Ureter (tissue), 1 donor: ENCODE measurements around the gene TTC9C. TPM values are rescaled to one million over a fixed set of nuclear protein-coding genes. Genes with fewer than 3 reads are reported as not detected.
"Not testable (repeated sequence)": the region's sequence is repeated elsewhere in the genome, so short reads cannot be mapped to it uniquely, and the experiment has no call there.

Experiments used
- DNase-seq: peaks from one replicate; pipeline ENCODE4 v3.0.0-alpha.2; 2020; ENCODE audit warnings: low spot score
- total RNA-seq: library from RNA; stranded (reverse); gene quantifications from one replicate; pipeline ENCODE4 v1.2.4, GENCODE V29; 2023
- donor health status: DM: yes; HTN: yes; CAD: no.

The TTC9C gene
- total RNA-seq, 1 donor from 2014 or later: 36.7 TPM

DNA sequence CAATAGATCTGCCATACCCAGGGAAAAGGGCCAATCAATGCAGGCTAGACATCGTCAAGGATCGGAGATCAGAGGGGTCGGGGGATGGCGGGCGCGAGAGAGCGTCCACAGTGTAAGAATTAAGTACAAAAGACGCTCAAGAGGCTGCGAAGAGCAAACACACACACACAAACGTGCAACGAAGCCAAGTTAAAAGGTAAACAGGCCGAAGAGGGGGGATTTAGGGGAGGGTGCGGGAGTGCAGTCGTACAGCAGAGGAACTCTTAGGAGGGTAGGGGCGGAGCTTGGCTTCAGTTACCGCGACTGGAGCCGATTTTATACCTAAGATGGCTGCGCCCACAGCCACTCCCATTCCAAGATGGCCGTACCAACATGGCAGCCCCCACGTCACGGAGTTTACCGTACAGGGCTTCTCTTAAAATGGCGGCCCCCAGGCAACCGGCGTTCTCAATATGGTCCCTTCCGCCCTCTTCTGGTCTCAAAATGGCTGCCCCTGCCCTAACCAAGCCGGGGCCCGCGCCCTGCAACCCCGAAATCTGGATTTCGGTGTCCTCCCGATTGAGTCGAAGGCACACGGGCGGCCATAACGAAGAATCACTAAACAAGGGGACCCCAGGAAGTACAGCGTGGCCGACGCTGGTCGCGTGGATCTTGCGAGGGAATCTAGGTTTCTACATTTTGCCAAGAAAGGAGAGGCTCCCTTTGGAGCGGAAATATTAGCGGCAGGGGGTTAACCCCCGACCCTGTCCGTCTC is 18.9 kb upstream of the TTC9C start:
- peak; percentile 99 for DNase-seq

DNA sequence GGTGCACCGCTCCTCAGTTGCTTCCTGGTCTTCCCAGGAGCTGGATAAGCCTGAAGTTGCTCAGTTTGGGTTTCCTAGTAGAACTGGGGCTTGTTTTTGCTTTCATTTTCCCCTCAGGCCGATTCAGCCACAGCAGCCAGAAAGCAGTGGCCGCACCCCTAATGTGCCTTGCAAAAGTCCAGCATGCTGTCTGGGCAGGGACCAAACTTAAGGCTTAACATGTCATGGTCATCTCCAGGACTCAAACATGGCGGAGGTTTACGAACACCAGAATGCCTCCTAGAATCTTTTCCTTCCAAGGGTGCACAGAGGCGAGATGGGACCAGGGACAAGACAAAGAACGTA is 18.3 kb upstream of the TTC9C start:
- DNase-seq: no peak

DNA sequence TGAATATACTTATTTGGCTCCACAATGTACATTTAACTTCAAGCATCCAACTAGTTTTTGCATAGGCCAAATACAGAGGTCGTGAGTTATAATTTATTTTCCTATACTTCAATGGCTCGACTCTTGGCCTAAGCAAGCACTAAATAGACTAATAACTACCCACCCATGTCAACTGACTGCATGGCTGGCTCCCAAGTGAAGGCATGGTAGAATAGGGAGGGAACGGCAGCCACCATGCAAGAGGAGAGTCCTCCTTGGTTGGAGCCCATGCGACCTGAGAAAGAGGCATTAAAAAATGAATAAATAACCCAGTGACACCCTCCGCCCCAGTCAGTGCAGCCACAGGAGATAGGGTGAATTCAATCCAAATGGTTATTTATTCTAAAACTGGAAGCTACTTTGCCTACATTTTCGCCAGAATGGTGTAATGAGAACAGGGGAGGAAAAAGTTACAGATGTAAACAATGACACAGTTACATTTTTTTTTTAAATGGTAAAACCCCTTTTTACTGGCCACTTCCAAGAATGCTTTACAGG is 15.9 kb upstream of the TTC9C start:
- DNase-seq: no peak

DNA sequence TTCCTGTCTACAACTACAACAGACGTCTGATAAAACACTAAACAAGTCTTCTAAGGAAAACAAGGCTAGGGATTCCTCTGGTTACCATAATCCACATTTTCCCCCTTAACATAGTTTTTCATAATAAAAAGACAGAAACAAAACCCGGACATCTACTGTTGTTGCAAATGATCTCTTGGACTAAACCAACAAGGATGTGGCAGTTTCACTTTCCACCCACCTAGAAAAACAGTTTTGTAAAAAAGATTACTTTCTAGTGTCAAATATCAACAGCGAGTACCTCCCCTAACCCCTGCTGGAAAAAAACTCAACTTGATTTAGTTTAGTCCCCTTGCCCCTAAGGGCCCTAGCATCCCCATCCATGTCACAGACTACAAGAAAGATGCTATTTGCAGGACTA is 15.4 kb upstream of the TTC9C start:
- DNase-seq: no peak

DNA sequence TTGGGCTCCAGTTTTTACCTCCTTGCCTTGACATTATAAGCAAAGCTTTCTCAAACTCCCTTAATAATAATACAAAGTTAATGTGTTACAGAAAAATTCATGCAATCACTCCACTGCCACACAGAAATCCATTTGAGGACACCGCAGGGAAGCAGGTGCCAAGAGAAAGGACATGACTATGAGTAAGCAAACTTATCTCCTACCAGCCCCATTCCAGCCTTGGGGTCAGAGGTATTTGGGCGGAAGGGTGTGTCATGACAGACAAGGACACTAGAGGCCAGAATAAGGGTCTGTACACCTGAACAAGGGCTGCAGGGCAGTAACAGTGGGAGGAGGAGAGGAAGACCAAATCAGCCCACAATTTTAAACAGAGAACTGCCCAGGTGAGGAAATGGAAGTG is 14.9 kb upstream of the TTC9C start:
- DNase-seq: no peak

DNA sequence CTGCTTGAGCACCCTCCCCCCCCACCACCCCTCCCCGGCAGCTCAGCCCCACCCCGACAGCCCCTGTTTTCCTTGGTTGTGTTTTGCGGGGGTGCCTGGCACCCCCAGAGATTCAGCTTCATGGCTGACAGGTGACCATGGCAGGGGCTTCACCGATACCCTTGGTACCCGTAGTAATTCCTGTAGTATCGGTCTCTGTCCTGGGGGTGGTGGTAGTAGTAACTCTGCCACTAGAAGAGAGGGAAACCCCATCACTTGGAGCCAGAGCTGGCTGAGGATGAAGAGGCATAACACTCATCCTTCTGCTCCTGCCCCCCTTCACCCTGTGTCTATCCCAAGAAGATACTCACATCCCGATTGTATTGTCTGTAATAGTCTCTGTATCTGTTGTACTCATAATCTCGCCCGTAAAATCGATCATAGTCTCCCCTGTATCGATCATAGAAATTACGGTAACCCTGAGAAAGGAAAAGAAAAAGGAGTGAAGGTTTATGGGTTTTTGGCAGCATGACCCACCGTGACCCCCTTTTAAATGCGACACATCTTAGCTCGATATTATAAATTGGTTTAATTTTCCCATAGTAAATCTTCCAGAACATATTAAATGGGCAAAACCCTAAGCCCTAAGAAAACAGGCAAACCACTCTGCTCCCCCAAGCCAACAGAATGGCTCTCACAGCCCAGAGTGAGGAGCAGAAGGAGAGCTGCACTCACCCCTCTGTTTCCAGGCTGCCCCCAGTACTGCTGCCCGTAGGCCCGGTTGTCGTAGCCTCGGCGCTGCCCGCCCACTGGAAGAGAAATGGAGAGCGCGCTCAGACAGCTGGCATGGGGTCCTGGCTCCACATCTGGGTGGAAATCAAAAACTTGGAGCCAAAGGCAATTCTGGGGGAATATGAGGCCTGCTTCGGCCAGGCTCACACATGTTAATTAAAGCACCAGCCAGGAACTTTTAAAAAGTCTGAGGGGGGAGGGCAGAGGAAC is 12.8 kb upstream of the TTC9C start:
- no peak for DNase-seq

DNA sequence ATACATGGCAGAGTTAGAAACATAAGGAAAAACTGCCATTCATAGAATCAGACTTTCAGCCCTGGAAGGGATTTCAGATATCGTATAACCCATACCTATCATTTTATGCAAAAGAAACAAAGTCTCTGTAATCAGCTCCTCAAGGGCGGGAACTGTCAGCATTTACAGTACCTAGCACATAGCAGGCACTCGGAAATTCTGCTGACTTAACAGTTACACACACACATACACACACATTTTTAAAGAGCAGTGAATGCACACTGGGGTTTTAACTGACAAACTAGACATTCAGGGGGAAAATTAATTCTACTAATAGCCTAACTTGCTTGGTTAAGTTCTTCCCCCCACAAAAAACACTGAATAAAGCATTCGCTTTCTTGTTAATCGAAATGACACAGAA is 12.1 kb upstream of the TTC9C start:
- no peak for DNase-seq

DNA sequence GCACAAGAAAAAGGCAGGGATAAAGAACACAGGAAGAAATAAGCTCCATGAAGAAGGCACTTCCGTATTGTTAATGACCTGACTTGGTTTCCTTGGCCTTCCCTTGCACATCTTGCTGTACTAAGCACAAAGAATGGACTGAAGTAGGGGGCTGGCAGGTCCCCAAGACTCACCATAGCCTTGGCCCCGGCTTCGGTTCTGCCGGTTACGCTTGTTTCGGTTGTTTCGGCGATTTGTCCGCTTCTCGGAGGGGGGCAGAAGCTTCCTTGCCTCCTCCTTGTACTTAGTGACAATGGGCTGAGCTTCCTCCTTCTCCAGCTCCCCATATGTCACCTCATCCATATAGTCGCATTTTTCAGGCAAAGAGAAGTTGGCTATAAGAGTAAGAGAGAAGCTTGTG is 11.5 kb upstream of the TTC9C start:
- DNase-seq: no peak

DNA sequence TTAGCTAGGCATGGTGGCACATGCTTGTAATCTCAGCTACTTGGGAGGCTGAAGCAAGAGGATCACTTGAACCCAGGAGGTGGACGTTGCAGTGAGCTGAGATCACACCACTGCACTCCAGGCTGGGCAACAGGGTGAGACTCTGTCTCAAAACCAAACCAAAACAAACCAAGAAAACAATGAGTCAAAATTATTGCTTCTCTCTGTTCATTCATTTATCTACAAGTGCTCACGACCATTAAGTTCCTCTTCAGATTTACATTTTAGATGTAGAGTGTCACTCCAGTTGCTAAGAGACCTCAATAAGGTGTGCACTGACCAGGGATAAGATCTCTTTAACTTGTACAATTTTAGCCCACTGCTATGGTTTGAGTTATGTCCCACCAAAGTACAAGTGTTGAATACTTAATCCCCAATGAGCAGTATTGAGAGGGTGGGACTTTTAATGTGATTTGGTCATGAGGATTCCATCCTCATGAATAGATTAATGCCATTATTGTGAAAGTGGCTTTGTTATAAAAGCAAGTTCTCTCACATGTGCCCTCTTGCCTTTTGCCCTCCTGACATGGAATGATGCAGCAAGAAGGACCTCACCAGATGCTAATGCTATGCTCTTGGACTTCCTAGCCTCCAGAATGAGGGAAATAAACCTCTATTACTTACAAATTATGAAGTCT is 8.8 kb upstream of the TTC9C start:
- DNase-seq: no peak

DNA sequence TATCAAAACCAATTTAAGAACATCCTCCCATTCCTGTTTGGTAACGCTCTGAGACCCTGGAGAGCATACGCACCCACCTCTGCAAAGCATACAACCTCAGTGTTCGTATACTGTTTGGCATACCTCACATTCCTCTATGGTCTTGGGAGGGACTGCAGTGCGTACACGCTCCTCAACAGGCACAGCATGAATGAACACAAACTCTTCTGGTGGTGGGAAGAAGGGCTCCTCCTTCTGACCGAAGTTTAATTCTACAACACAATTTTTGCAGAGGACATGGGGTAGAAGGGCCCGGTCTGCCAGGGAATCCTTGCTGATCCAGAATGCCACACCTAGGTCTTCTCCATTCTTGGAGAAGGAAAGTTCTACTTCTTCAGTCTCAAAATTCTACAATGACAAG is 6.3 kb upstream of the TTC9C start:
- DNase-seq: no peak

DNA sequence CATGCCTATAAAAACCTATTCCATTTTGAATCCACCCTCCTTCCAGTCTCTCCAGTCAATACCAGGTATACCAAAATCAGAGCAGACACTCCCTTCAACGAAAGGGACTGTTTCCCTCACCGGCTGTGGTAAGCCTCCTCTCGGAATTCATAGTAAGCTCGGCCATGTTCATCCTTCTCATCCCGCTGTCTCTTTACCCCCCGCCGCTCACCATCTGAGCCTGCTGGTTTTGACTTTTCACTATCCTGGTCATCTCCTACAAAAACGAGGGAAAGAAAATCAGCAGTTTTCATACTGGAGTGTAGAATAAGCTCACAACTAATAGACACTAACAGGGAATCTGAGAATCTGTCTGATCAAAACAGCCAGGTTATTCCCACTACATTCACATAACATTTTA is 4.1 kb upstream of the TTC9C start:
- DNase-seq: no peak

DNA sequence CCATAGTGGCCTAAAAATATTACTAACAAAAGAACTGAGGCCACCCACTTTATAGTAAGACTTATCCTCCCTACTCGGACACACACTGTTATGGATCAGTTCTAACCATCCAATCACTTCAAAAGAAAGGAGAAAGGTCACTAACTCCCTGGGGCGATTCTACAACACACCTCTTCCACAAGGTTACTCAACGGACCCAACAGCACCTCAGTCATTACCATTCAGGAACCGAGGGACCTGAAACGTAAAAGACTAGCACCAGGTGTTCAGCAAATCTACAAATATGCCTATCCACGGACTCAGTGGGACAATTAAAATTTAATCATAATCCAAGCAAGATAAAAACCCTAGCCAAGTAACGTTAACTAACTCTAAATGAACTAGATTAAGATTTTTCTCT is 2.6 kb upstream of the TTC9C start:
- no peak for DNase-seq

DNA sequence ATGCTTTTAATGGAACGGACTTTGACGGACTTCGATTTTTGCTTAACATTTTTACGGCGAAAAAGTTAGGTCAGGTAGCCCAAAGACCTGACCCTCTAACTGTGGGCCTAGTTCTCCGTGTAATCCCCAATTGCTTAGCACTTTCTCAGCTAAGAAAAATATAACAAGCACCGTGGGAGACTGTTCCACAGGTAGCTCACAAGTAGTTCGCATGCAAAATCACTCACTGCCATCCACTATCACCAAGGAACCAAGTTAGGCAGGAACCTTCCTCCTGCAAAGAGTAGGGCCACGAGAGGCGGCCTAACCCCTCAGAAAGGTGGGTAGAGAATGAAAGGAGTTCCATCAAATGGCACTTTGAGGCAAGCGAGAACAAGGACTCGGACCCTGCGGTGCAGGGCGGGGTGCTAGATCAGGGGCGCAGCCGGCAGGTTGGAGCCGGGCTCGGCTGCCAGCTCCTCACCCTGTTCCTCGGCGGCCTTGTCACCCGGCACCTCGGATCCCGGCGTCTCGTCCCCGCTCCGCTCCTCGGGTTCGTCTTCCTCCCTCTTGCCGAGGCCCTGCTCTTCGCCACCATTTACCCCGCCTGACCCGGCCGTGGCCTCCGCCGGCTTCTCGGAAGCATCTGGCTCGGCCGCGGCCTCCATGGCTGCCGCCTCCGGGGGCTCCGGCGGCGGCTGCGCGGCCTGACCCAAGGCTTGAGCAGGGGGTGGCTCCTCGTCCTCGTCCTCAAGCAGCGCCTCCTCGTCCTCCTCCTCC is 2.0 kb upstream of the TTC9C start:
- DNase-seq: peak; percentile 70

DNA sequence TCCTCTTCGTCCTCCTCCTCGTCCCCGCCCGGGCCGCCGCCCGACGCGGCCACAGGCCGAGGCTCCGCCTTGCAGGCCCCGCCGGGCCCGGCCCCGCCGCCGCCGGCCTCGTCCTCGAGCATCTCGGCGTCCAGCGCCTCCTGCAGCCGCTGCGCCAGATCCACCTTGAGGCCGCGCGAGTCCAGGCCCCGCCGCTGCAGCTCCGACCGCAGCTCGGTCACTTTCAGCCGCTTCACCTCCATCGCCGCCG is 1.4 kb upstream of the TTC9C start:
- no peak for DNase-seq

DNA sequence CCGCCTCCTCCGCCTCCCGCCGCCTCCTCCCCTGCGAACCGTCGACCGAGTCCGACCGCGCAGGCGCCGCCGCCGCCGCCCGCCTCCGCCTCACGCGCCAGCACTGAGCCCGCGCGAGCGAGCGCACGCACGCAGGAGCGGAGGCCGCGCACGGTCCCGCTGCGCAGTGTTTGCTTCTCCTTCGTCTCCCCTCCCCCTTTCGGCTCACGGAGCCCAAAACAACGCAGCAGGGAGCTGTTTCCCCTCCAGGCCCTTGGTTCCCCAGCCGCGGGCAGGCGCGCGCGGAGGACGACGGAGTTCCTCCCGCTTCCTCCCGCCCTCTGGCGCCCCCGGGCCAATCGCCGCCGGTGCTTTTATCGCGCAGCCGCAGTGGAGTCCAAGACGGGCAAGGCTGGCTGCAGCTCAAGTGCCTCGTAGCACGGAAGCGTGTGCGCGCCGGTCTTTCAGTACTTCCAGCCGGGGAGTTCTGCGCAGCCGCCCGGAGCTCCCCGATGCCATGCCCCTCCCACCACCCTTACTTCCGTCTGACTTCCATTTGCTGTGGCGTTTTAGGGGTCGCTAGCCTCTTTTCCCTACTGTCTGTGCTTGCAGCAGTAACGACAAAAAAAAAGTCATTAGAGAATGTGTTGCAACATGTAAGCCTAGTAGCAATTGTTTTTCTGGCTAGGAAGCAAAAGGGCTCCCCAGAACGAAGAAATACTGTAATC is 968 bp upstream of the TTC9C start, which contains the start of gene HNRNPUL2:
Gene HNRNPUL2 (minus strand): TSS at position 293 of the 707 bp plus-strand sequence. CDS start 301 bp downstream, outside the sequence.
- DNase-seq: peak; percentile 98

DNA sequence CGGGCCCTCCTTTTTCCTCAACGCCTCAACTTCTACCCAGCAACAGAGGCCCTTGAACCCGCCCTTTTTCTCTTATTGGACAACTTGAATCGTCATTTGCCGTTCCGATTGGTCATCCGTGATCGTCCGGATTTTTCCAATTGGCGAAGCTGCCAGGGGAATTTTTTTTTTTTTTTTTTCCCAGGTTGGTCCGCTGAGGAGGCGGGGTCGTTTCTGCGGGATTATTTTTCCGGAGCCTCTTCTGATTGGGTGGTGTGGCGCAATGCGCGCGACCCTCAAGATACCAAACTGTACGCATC is 465 bp upstream of the TTC9C start:
- DNase-seq: peak; percentile 93

DNA sequence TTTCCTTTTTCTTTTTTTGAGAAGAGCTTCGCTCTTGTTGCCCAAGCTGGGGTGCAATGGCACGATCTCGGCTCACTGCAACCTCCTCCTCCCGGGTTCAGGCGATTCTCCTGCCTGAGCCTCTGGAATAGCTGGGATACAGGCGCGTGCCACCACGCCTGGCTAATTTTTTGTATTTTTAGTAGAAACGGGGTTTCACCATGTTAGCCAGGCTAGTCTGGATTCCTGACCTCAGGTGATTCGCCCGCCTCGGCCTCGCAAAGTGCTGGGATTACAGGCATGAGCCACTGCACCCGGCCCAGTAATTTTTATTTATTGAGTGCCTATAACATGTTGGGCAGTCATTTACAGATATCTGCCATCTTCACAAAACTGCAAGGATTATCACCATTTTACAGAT is 1.8 kb downstream of the TTC9C start:
- not testable (repeated sequence) for DNase-seq

DNA sequence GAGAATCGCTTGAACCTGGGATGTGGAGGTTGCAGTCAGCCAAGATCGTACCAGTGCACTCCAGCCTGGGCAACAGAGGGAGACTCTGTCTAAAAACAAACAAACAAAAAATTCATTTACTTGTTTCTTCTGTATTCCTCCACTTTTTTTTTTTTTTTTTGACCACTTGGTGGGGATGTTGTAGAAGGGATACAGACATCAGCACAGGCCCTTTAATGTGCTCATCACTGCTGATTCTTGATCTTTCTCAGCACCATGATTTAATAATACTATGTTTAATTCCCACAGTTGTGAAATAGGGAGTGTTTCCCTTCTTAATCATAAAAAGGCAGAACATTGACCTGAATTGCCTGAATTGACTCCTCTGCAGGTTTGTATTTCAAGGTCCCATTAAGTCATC is 4.5 kb downstream of the TTC9C start:
- DNase-seq: no peak

DNA sequence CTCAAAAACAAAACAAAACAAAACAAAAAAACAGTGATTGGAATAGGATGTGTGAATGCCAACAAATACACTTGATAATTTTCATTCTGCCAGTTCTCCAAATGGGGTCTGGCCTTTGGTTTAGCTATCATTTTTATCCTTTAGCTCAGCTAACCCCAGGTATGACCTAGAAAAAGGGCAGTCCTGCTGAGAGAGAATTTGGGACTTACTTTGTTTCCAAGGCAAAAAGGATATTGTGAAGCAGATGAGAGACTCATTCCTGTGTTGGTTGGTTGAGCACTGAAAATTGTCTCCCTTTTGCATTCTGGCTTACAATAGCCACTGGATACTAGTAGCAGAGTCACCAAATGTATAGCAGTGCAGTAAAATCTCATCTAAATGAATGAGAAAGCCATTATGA is 8.9 kb downstream of the TTC9C start:
- DNase-seq: no peak

DNA sequence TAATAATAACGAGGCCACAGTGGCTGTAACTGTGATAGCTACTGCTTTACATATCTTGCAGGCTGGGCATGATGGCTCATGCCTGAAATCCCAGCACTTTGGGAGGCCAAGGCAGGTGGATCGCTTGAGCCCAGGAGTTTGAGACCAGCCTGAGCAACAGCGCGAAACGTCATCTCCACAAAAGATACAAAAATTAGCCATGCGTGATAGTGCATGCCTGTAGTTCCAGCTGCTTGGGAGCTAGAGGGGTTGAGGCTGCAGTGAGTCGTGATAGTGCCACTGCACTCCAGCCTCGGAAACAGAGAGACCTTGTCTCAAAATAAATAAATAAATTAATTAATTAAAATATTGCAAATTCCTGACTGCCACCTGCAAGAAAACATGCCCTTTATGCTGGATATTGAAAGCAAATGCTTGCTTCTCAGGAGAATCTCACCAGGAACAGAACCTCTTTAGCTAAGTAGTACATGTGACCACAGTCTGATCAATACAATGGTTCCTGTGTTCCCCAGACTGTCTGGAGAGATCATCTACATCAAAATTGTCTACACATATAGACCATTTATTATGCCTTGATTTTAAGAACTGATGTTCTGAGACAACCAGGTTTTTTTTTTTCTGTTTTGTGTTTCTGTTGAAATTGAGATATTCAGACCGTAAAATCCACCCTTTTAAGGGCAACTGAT is 19.3 kb downstream of the TTC9C start:
- DNase-seq: no peak

DNA sequence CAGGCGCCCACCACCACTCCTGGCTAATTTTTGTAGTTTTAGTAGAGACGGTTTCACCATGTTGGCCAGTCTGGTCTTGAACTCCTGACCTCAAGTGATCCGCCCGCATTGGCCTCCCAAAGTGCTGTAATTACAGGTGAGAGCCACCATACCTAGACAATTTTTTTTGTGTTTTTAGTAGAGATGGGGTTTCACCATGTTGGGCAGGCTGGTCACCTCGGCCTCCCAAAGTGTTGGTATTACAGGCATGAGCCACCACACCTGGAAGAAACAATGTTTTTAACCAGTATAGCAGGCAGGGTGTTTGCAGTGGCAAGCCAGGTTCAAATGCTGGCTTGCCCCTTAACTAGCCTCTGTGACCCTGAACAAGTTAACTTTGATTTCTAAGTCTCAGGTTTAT is 21.6 kb downstream of the TTC9C start:
- DNase-seq: not testable (repeated sequence)
